ENCODE data around the gene PHKG2. TPM values are rescaled to one million over a fixed set of nuclear protein-coding genes. Genes with fewer than 3 reads are reported as not detected.

PHKG2 gene
- total RNA-seq, 1 experiment from 2014 or later = 30.9 TPM

- Histone ChIP-seq H3K9ac (ENCODE audit: low read length) (no peak overlapping the region), H3K79me2 (ENCODE audit: low read length) (peaks cover 50% of the 10 kb centered on the region), H3K4me1 (ENCODE audit: insufficient read depth, low read length) (peaks cover 25% of the 10 kb centered on the region), H3K4me3 (ENCODE audit: low read length) (no peak overlapping the region), H4K20me1 (ENCODE audit: low read length) (no peaks in the 10 kb centered on the region), H3K9me2 (replicated peaks; ENCODE audit: low read length) (no peaks in the 10 kb centered on the region), H3K27ac (ENCODE audit: low read length) (no peak overlapping the region), H2AFZ (ENCODE audit: low read length) (no peak overlapping the region), H3K9me3 (ENCODE audit: low read length) (no peaks in the 10 kb centered on the region), H3F3A (ENCODE audit: low read length, unreplicated experiment) (no peaks in the 10 kb centered on the region), H3K27me3 (ENCODE audit: low read length) (no peaks in the 10 kb centered on the region), H3K36me3 (ENCODE audit: low read depth, low read length) (peaks cover 49% of the 10 kb centered on the region), H3K4me2 (ENCODE audit: low read length) (no peak overlapping the region)
- CTCF ChIA-PET = no interaction called here
- no peak for ATAC-seq
- POLR2A ChIA-PET (ENCODE audit: unreplicated experiment) = no interaction called here
- no peak for DNase-seq
- intact Hi-C loops (cut with micrococcal nuclease) = no loop called here
- no TSS peak for BruUV-seq (replicated peaks)
- TF ChIP-seq EZH2phosphoT487 (IDR thresholded peaks at IDR 0.05; ENCODE audit: borderline replicate concordance, low read length) = no peak
- no peak for TF ChIP-seq CTCF (conservative IDR thresholded peaks at IDR 0.05; ENCODE audit: low read depth, low read length)
- no peak for TF ChIP-seq EZH2 (IDR thresholded peaks at IDR 0.05; ENCODE audit: low read length, unreplicated experiment)
Observed at GRCh38 chr16:30723725-30724355, 24.4 kb upstream of the PHKG2 start.

GRCh38 chr16:30724641-30725417 is 23.4 kb upstream of the PHKG2 start:
- Histone ChIP-seq H3K36me3 (ENCODE audit: low read depth, low read length) (peaks cover 58% of the 10 kb centered on the region), H3F3A (ENCODE audit: low read length, unreplicated experiment) (no peaks in the 10 kb centered on the region), H3K27ac (ENCODE audit: low read length) (no peak overlapping the region), H3K4me3 (ENCODE audit: low read length) (no peak overlapping the region), H3K79me2 (ENCODE audit: low read length) (peaks cover 50% of the 10 kb centered on the region), H4K20me1 (ENCODE audit: low read length) (no peaks in the 10 kb centered on the region), H3K4me1 (ENCODE audit: insufficient read depth, low read length) (peaks cover 25% of the 10 kb centered on the region), H3K9ac (ENCODE audit: low read length) (no peak overlapping the region), H3K27me3 (ENCODE audit: low read length) (no peaks in the 10 kb centered on the region), H2AFZ (ENCODE audit: low read length) (no peak overlapping the region), H3K9me2 (replicated peaks; ENCODE audit: low read length) (no peaks in the 10 kb centered on the region), H3K4me2 (ENCODE audit: low read length) (no peak overlapping the region), H3K9me3 (ENCODE audit: low read length) (no peaks in the 10 kb centered on the region)
- ChIA-PET POLR2A (ENCODE audit: unreplicated experiment) (no interaction called here), CTCF (no interaction called here)
- TF ChIP-seq EZH2phosphoT487 (IDR thresholded peaks at IDR 0.05; ENCODE audit: borderline replicate concordance, low read length) (no peak), CTCF (conservative IDR thresholded peaks at IDR 0.05; ENCODE audit: low read depth, low read length) (no peak), EZH2 (IDR thresholded peaks at IDR 0.05; ENCODE audit: low read length, unreplicated experiment) (no peak)
- DNase-seq (no peak), ATAC-seq (no peak)
- intact Hi-C loops (cut with micrococcal nuclease) = no loop called here
- BruUV-seq (replicated peaks) = no TSS peak

GRCh38 chr16:30725418-30725792 is 22.8 kb upstream of the PHKG2 start:
- no peak for DNase-seq
- CTCF ChIA-PET = no interaction called here
- POLR2A ChIA-PET (ENCODE audit: unreplicated experiment) = no interaction called here

More at GRCh38 chr16:30725418-30725792, 22.8 kb upstream of the PHKG2 start:
- H3K9ac ChIP-seq (ENCODE audit: low read length) = no peak overlapping the region
- H3K4me1 ChIP-seq (ENCODE audit: insufficient read depth, low read length) = peaks cover 22% of the 10 kb centered on the region
- H3F3A ChIP-seq (ENCODE audit: low read length, unreplicated experiment) = no peaks in the 10 kb centered on the region
- no peaks in the 10 kb centered on the region for H3K9me3 ChIP-seq (ENCODE audit: low read length)
- H4K20me1 ChIP-seq (ENCODE audit: low read length) = no peaks in the 10 kb centered on the region
- H3K27me3 ChIP-seq (ENCODE audit: low read length) = no peaks in the 10 kb centered on the region
- no peak for ATAC-seq
- intact Hi-C loops (cut with micrococcal nuclease) = no loop called here
- BruUV-seq (replicated peaks) = no TSS peak
- peaks cover 61% of the 10 kb centered on the region for H3K36me3 ChIP-seq (ENCODE audit: low read depth, low read length)
- peaks cover 50% of the 10 kb centered on the region for H3K79me2 ChIP-seq (ENCODE audit: low read length)
- no peak overlapping the region for H3K4me2 ChIP-seq (ENCODE audit: low read length)
- H3K9me2 ChIP-seq (replicated peaks; ENCODE audit: low read length) = no peaks in the 10 kb centered on the region
- TF ChIP-seq EZH2phosphoT487 (IDR thresholded peaks at IDR 0.05; ENCODE audit: borderline replicate concordance, low read length) = no peak
- TF ChIP-seq CTCF (conservative IDR thresholded peaks at IDR 0.05; ENCODE audit: low read depth, low read length) = no peak
- TF ChIP-seq EZH2 (IDR thresholded peaks at IDR 0.05; ENCODE audit: low read length, unreplicated experiment) = no peak
- H2AFZ ChIP-seq (ENCODE audit: low read length) = no peak overlapping the region
- no peak overlapping the region for H3K27ac ChIP-seq (ENCODE audit: low read length)
- H3K4me3 ChIP-seq (ENCODE audit: low read length) = no peak overlapping the region
